ENCODE results near the gene BPIFB4.

DNA sequence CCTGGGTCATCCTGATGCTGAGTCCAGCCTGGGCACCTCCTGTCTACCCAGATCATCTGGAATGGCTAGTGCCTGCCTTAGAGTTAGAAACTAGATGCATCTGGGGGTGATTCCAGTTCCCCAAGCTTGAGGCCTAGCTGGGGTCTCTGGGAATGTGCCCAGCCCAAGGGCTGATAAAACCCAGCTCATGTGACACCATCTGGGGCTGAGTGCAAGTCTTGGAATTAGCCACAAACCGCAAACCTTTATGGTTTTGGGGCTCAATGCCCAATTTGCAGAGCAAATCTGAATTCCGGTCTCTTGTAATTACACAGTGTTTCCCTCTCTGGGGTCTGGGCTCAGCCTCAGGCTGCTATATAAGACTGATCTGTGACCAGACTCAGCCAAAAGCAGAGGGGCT is at the start of gene BPIFB4:
- TF ChIP-seq POLR2A (IDR thresholded peaks at IDR 0.05) (no peak), POLR2AphosphoS5 (IDR thresholded peaks at IDR 0.05) (no peak)
- TF ChIP-seq, protein P1, sequence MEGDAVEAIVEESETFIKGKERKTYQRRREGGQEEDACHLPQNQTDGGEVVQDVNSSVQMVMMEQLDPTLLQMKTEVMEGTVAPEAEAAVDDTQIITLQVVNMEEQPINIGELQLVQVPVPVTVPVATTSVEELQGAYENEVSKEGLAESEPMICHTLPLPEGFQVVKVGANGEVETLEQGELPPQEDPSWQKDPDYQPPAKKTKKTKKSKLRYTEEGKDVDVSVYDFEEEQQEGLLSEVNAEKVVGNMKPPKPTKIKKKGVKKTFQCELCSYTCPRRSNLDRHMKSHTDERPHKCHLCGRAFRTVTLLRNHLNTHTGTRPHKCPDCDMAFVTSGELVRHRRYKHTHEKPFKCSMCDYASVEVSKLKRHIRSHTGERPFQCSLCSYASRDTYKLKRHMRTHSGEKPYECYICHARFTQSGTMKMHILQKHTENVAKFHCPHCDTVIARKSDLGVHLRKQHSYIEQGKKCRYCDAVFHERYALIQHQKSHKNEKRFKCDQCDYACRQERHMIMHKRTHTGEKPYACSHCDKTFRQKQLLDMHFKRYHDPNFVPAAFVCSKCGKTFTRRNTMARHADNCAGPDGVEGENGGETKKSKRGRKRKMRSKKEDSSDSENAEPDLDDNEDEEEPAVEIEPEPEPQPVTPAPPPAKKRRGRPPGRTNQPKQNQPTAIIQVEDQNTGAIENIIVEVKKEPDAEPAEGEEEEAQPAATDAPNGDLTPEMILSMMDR (IDR thresholded peaks at IDR 0.05 in 8 of 11, conservative IDR thresholded peaks at IDR 0.05 in 3 of 11), result no peak
